OCI-LY7 (cell line): ENCODE results near the gene MTAP.

Source experiments
- CTCF ChIP-seq: fragments of 200-600 bp; sonication (generic); conservative IDR thresholded peaks from 2 replicates; pipeline ENCODE4 v1.5.1; 2014; ENCODE audit warnings: mild to moderate bottlenecking, antibody characterized with exemption, low read length, moderate library complexity, mixed read lengths
- EZH2phosphoT487 ChIP-seq: fragments of 200-600 bp; sonication (generic); IDR thresholded peaks from 2 replicates; pipeline ENCODE4 v1.6.1; 2018; ENCODE audit warnings: low read depth, borderline replicate concordance, mild to moderate bottlenecking, mixed run types, antibody characterized with exemption, low read length, moderate library complexity, mixed read lengths

GRCh38 chr9:21933281-21933680 lies 130.8 kb downstream of the MTAP start:
- no peak for TF ChIP-seq CTCF
- TF ChIP-seq EZH2phosphoT487: no peak
